Heart left ventricle (tissue), 16 donors: Measurements from ENCODE around the gene MAP4K4. TPM values are rescaled to one million over a fixed set of nuclear protein-coding genes. Genes with fewer than 3 reads are reported as not detected.

Experiments
- ATAC-seq, 4 donors: fragments of 200-7000 bp; cut with Tn5 transposase; one replicate each; pipeline ENCODE4 v1.9.1; 2020 to 2022; ENCODE audit warnings: moderate library complexity in 4 of 4, mild to moderate bottlenecking in 3 of 4, moderate number of reproducible peaks in 1 of 4
- DNase-seq, 5 donors: peaks; one replicate each; pipeline ENCODE4 v3.0.0-alpha.2; 2020
- H3K27ac ChIP-seq, 12 donors: fragments of 200-600 bp; sonication (generic) in 4 of 12; one replicate each; pipeline versions ENCODE4 v1.5.0 to v1.8.0; 2016 to 2022; ENCODE audit warnings: mild to moderate bottlenecking in 2 of 12
- H3K27me3 ChIP-seq, 9 donors: fragments of 200-600 bp; sonication (generic) in 2 of 9; one replicate each; pipeline versions ENCODE4 v1.5.1 to v1.8.0; 2016 to 2022; ENCODE audit warnings: mild to moderate bottlenecking in 3 of 9
- H3K36me3 ChIP-seq, 9 donors: fragments of 200-600 bp; sonication (generic) in 2 of 9; one replicate each; pipeline versions ENCODE4 v1.5.0 to v1.8.0; 2018 to 2022; ENCODE audit warnings: mild to moderate bottlenecking in 2 of 9
- H3K4me1 ChIP-seq, 12 donors: fragments of 200-600 bp; sonication (generic) in 4 of 12; one replicate each; pipeline versions ENCODE4 v1.5.0 to v1.8.0; 2016 to 2022; ENCODE audit warnings: mild to moderate bottlenecking in 3 of 12
- H3K4me3 ChIP-seq, 12 donors: fragments of 200-600 bp; sonication (generic) in 4 of 12; one replicate each; pipeline versions ENCODE4 v1.5.0 to v1.8.0; 2017 to 2022; ENCODE audit warnings: mild to moderate bottlenecking in 9 of 12, moderate library complexity in 4 of 12
- H3K9me3 ChIP-seq, 12 donors: fragments of 200-600 bp; sonication (generic) in 4 of 12; one replicate each; pipeline versions ENCODE4 v1.5.0 to v1.8.0; 2016 to 2022; ENCODE audit warnings: mild to moderate bottlenecking in 1 of 12
- CTCF ChIP-seq, 12 donors: fragments of 200-600 bp; sonication (generic) in 4 of 12; IDR thresholded peaks; one replicate each; pipeline versions ENCODE4 v1.5.0 to v1.8.0; 2018 to 2022; ENCODE audit warnings: antibody characterized with exemption in 12 of 12, mild to moderate bottlenecking in 5 of 12
- POLR2A ChIP-seq, 2 donors: fragments of 450-650 bp; IDR thresholded peaks; one replicate each; pipeline ENCODE4 v1.6.1; 2017; ENCODE audit warnings: antibody characterized with exemption in 2 of 2, mild to moderate bottlenecking in 2 of 2, moderate library complexity in 2 of 2
- WGBS, 4 donors: extraction: QIAGEN DNeasy Blood & Tissue Kit in 2 of 4; methylation state at CpG; one replicate each; pipeline versions ENCODE4 v1.1.5 to v1.1.7; 2013 to 2018; 5-methylcytosine and 5-hydroxymethylcytosine counted together
- intact Hi-C, 10 donors: fragments of 100-400 bp; cut with DNase I; formaldehyde crosslinking; loops; one replicate each; pipeline versions ENCODE4 v1.11.1 to v1.14.2; 2022
- polyA plus RNA-seq, 2 donors: library from polyadenylated mRNA; stranded (reverse); fragments of 200-250 nt; gene quantifications; one replicate each; pipeline ENCODE4 v1.2.3, GENCODE V29; 2013
- total RNA-seq, 9 donors: library from RNA; depleted of rRNA in 2 of 9; stranded (reverse); fragments of >200 nt in 2 of 9; fragmentation: NEBNext Ultra II Directional in 3 of 9; extraction: Animal tissue kit (Norgen Biotek cat#: 25700) in 3 of 9; gene quantifications; one replicate each; pipeline versions ENCODE4 v1.1.0 to v1.2.4, GENCODE V29; 2016 to 2023
- donor health status: ischemic (EF 13 %, LVEDD 7.1; RV severe dilation, severe dysfunction).
- donor health status: healthy with polysubstance abuse.
- donor health status: DM: no; HTN: yes; CAD: no.
- donor health status: DM: no; HTN: no; CAD: no.
- donor health status: ischemic (EF 25% LVEDD 6.9; RV normal size, moderate dysfunction).
- donor health status: ischemic (EF 25% LVEDD 5.7; RV mildly dilated, moderate dysfunction).
- donor health status: healthy.
- donor health status: DM: yes; HTN: yes; CAD: no.
- donor health status: ischemic (EF 35%, LVEDD 5.7; RV mildly dilated, moderate dysfunction).
- donor health status: nonischemic (EF 11% LVEDD 7.7; RV severe dilation, severe dysfunction).
- donor health status: DM: yes; HTN: yes; CAD: no.
- donor health status: PGD.
- donor health status: ischemic (EF 29% LVEDD 5.4; RV normal size, mild dysfunction).
- donor health status: nonischemic (EF 23%, LVEDD 6.1; RV moderate dilation, normal function).

MAP4K4 gene
- total and polyA plus RNA-seq, 11 donors, result 52.7 to 192 (median 114) TPM

DNA sequence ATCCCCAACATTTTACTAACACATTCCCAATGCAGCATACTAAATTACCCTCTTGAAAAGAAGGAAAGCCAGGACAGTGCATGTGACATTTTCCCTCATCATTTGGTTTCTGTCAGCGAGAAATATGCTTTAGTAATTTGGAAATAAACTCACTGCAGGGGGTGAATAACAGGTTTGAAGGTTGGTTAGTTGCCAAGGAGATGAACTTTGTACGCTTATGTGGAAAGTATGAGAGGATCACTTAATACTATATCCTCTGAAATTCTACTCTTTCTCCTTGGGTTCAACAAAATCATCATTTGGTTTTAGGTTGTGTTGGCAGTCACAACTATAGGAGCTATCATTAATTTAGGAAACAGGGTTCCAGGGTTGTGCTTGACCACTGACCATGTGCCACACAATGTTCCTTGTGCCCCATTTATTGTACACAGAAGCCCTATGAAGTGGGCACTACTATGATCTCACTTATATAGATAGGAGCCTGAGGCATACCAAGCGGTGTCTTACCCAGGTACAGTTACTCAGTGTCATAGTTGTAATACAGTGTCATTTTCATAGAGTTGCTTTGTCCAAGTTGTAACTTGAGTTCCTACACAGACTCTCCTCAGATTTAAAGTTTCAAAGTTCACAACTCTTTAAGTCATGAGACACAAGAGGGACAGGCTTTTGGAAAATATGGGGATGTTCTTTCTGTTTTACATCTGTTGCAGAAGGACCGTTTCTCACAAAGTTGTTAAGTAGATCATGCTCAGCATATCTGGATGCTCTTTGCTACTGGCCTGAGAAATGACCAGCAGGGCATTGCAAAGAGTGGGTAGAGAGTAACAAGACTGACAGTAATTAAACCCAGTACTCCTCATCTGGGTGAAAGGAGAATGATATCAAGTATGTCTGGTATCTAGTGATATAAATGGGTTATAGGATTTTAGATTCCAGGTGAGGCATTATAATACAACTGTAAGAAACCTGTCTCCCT, 91.8 kb downstream of the MAP4K4 start:
- WGBS, 4 donors, result 75 to 79% (median 75%) methylated on average over 4 of the region's 4 CpGs
- H3K27ac ChIP-seq, result peak overlapping the region in 4 of 12 donors; percentile 21 to 57 (median 30)
- ATAC-seq, result no peak

GRCh38 chr2:101790416-101790815, 92.9 kb downstream of the MAP4K4 start:
- peak overlapping the region in 10 of 12 donors; percentile 5 to 66 (median 46) for H3K27ac ChIP-seq
- intact Hi-C loops, result loop anchor here in 2 of 10 donors (5.0 kb wide), 1 partner anchor 37 kb away; no protein-coding TSS in a partner anchor
- TF ChIP-seq CTCF (IDR thresholded peaks at IDR 0.05) (no peak), POLR2A (IDR thresholded peaks at IDR 0.05) (no peak)
- H3K36me3 ChIP-seq, result peaks cover 0 to 4% (median 0%) of the 10 kb centered on the region in 9 donors
- DNase-seq (no peak), ATAC-seq (no peak)
- WGBS, 4 donors, result 66 to 76% (median 68%) methylated on average over 5 of the region's 5 CpGs
- H3K9me3 ChIP-seq, result no peaks in the 10 kb centered on the region
- no peaks in the 10 kb centered on the region for H3K27me3 ChIP-seq
- H3K4me3 ChIP-seq, result no peak overlapping the region
- peaks cover 2 to 83% (median 67%) of the 10 kb centered on the region in 12 donors for H3K4me1 ChIP-seq

More for the DNA sequence above, 91.8 kb downstream of the MAP4K4 start:
- DNase-seq, result no peak
- TF ChIP-seq POLR2A (IDR thresholded peaks at IDR 0.05) (no peak), CTCF (IDR thresholded peaks at IDR 0.05) (no peak)
- Histone ChIP-seq H3K36me3 (peaks cover 0 to 4% (median 0%) of the 10 kb centered on the region in 9 donors), H3K4me1 (peaks cover 2 to 78% (median 59%) of the 10 kb centered on the region in 12 donors), H3K27me3 (no peaks in the 10 kb centered on the region), H3K4me3 (no peak overlapping the region), H3K9me3 (no peaks in the 10 kb centered on the region)
- intact Hi-C loops, result no loop called here

- H3K36me3 ChIP-seq, result peaks cover 0 to 4% (median 0%) of the 10 kb centered on the region in 9 donors
- WGBS, 4 donors, result 30 to 50% (median 35%) methylated on average over 4 of the region's 4 CpGs
- peak overlapping the region in 10 of 12 donors; percentile 5 to 66 (median 46) for H3K27ac ChIP-seq
- no peak for TF ChIP-seq POLR2A (IDR thresholded peaks at IDR 0.05)
- no peak for TF ChIP-seq CTCF (IDR thresholded peaks at IDR 0.05)
- intact Hi-C loops, result loop anchor here in 2 of 10 donors (5.0 kb wide), 1 partner anchor 36 kb away; no protein-coding TSS in a partner anchor
- H3K27me3 ChIP-seq, result no peaks in the 10 kb centered on the region
- H3K9me3 ChIP-seq, result no peaks in the 10 kb centered on the region
- peak overlapping the region in 1 of 12 donors; percentile 6 for H3K4me3 ChIP-seq
- DNase-seq (peak in 2 of 5 donors; percentile 39 to 67), ATAC-seq (peak; percentile 68 to 83 (median 76))
- peaks cover 2 to 87% (median 68%) of the 10 kb centered on the region in 12 donors for H3K4me1 ChIP-seq
Observed at GRCh38 chr2:101790857-101791256, 93.3 kb downstream of the MAP4K4 start.

DNA sequence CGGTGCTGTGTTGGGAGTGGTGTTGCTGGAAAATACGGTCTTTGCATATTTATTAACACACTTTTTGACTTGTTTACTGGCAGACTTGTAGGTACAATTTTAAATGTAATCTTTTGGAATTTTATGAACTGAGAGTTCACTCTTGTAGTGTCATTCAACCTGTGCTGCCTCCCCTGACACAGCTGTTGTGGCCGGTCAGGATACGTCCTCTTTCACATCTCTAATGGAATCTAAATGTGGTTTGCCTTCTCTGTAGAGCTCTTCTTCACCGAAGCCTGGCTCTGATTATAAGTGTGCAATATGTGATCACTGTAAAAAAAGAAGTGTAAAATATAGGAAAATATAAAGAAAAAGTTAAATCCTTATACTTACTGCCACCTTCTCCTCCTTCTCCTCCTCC, 94.7 kb downstream of the MAP4K4 start:
- ATAC-seq (no peak), DNase-seq (no peak)
- intact Hi-C loops, result loop anchor here in 2 of 10 donors (5.0 kb wide), 1 partner anchor 35 kb away; no protein-coding TSS in a partner anchor
- H3K4me1 ChIP-seq, result peaks cover 2 to 91% (median 67%) of the 10 kb centered on the region in 12 donors
- H3K4me3 ChIP-seq, result no peak overlapping the region
- TF ChIP-seq CTCF (IDR thresholded peaks at IDR 0.05) (no peak), POLR2A (IDR thresholded peaks at IDR 0.05) (no peak)
- H3K27me3 ChIP-seq, result no peaks in the 10 kb centered on the region
- no peaks in the 10 kb centered on the region for H3K9me3 ChIP-seq
- 80 to 84% (median 82%) methylated on average over 5 of the region's 5 CpGs for WGBS, 4 donors
- peak overlapping the region in 5 of 12 donors; percentile 8 to 66 (median 49) for H3K27ac ChIP-seq
- peaks cover 0 to 4% (median 0%) of the 10 kb centered on the region in 9 donors for H3K36me3 ChIP-seq
